Mesothelial cell of epicardium (in vitro differentiated cells): ENCODE measurements around the gene ADAMTS18. TPM values are rescaled to one million over a fixed set of nuclear protein-coding genes. Genes with fewer than 3 reads are reported as not detected.

Experiments
- DNase-seq, 2 experiments: peaks; one replicate each; pipeline ENCODE4 v3.0.0; 2021; ENCODE audit warnings: low spot score in 2 of 2; ENCODE audit not compliant: unreplicated experiment in 2 of 2
- H3K27ac Mint-ChIP-seq: 2 replicates; pipeline ENCODE4 v1.8.0; 2021; ENCODE audit warnings: mixed read lengths
- H3K27me3 Mint-ChIP-seq: 2 replicates; pipeline ENCODE4 v1.8.0; 2021; ENCODE audit warnings: low read depth, mixed read lengths
- H3K36me3 Mint-ChIP-seq: 2 replicates; pipeline ENCODE4 v1.8.0; 2021; ENCODE audit warnings: mixed read lengths
- H3K4me1 Mint-ChIP-seq: 2 replicates; pipeline ENCODE4 v1.8.0; 2021; ENCODE audit warnings: mixed read lengths
- H3K4me3 Mint-ChIP-seq: 2 replicates; pipeline ENCODE4 v1.8.0; 2021; ENCODE audit warnings: mild to moderate bottlenecking, moderate library complexity, mixed read lengths
- H3K9me3 Mint-ChIP-seq: 2 replicates; pipeline ENCODE4 v1.8.0; 2021; ENCODE audit warnings: mixed read lengths
- total RNA-seq: library from RNA; stranded (reverse); gene quantifications from 3 replicates; pipeline ENCODE4 v1.2.1, GENCODE V29; 2021
- TF ChIP-seq, protein P1 (sequence below): fragments of 200-600 bp; sonication (generic); IDR thresholded peaks from one replicate; pipeline ENCODE4 v1.5.0; 2021; ENCODE audit warnings: antibody characterized with exemption; ENCODE audit not compliant: unreplicated experiment

The ADAMTS18 gene
- total RNA-seq, 1 donor from 2014 or later: 7.9 TPM

DNA sequence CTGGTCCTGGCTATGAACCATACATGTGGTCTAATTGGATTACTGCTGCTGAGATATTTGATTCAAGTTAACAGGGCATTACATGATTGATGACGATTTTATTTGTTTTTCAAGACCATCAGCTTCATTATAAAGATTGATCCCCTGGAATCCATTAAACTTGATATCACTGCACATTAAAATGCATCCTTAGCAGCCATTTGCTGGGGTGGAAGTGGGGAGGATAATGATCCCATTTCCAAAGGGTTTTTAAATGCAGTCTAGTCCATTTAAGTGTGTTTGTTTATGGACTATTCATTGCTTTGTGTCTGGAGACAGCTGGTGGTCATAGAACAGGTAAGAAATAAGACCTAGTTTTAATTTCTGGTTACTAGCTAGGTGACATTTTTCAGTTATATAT lies 40.9 kb downstream of the ADAMTS18 start:
- no peaks in the 10 kb centered on the region for H3K27me3 Mint-ChIP-seq
- peaks cover 27% of the 10 kb centered on the region for H3K4me1 Mint-ChIP-seq
- no peaks in the 10 kb centered on the region for H3K36me3 Mint-ChIP-seq
- TF ChIP-seq, protein P1, sequence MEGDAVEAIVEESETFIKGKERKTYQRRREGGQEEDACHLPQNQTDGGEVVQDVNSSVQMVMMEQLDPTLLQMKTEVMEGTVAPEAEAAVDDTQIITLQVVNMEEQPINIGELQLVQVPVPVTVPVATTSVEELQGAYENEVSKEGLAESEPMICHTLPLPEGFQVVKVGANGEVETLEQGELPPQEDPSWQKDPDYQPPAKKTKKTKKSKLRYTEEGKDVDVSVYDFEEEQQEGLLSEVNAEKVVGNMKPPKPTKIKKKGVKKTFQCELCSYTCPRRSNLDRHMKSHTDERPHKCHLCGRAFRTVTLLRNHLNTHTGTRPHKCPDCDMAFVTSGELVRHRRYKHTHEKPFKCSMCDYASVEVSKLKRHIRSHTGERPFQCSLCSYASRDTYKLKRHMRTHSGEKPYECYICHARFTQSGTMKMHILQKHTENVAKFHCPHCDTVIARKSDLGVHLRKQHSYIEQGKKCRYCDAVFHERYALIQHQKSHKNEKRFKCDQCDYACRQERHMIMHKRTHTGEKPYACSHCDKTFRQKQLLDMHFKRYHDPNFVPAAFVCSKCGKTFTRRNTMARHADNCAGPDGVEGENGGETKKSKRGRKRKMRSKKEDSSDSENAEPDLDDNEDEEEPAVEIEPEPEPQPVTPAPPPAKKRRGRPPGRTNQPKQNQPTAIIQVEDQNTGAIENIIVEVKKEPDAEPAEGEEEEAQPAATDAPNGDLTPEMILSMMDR: no peak
- H3K4me3 Mint-ChIP-seq: no peak overlapping the region
- DNase-seq: no peak
- no peaks in the 10 kb centered on the region for H3K9me3 Mint-ChIP-seq
- no peak overlapping the region for H3K27ac Mint-ChIP-seq

DNA sequence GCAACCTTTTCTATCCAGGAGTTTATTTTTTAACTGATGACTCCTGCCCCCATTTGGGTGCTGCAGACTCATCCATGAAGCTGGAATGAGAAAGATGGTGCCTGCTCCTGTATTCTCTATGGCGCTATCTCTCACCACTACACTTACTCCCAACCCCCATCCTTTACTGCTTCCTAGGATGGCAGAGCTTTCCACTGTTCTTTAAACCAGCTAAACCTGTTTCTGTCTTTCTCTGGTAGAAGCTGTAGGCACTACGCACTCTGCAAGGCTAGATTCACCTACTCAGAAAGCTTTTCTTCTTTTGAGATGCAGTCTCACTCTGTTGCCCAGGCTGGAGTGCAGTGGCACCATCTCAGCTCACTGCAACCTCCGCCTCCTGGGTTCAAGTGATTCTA lies 47.0 kb downstream of the ADAMTS18 start:
- TF ChIP-seq, protein P1: no peak
- Mint-ChIP-seq H3K27ac (peak overlapping the region; percentile 71), H3K36me3 (no peaks in the 10 kb centered on the region), H3K27me3 (no peaks in the 10 kb centered on the region), H3K4me3 (no peak overlapping the region), H3K4me1 (peaks cover 43% of the 10 kb centered on the region), H3K9me3 (no peaks in the 10 kb centered on the region)
- no peak for DNase-seq

DNA sequence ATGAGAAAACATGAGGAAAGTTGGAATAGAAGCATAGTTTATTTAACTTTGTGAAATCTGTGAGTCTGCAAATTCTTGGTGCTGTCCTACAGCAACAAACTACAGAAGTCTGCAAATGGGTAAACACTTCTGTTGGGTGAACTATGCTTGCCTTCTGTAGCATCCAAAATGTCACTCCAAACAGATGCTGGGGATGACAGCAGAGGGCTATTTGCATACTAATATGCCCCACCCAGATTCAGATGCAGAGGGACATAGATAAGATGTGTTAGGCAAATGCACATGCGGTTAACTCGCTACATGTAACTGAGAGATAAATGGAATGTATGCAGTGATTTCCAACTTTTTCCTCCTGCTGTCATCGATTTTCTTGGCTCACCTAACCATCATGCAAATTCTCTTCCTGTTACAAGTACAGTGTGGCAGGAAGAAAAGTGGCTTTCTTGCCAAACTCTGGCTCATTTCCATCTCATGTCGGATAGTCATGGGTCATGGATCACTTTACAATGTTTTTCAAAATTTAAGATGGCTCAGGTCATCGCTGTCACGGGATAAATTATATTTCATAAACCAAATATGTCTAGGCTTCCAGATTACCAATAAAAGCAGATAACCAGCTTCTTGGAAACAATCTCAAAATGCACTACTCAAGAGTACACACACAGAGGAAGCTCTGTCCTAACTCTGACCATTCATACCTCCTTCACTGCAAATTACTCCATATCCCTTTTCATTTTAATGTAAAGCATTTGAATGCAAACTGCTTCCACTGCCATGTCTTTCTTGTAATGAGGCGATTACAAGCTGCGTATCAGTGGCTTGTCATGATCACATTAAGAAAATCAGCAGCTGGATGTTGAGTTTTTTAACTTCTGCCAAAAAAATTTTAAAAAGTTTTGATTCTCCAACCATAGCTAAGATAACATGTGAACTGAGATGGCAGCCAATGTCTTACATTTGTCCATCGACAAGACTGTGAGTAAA lies 47.7 kb downstream of the ADAMTS18 start:
- H3K27me3 Mint-ChIP-seq: no peaks in the 10 kb centered on the region
- no peak overlapping the region for H3K4me3 Mint-ChIP-seq
- no peaks in the 10 kb centered on the region for H3K36me3 Mint-ChIP-seq
- H3K4me1 Mint-ChIP-seq: peaks cover 43% of the 10 kb centered on the region
- no peak for DNase-seq
- no peaks in the 10 kb centered on the region for H3K9me3 Mint-ChIP-seq
- peak overlapping the region; percentile 71 for H3K27ac Mint-ChIP-seq
- TF ChIP-seq, protein P1: no peak

DNA sequence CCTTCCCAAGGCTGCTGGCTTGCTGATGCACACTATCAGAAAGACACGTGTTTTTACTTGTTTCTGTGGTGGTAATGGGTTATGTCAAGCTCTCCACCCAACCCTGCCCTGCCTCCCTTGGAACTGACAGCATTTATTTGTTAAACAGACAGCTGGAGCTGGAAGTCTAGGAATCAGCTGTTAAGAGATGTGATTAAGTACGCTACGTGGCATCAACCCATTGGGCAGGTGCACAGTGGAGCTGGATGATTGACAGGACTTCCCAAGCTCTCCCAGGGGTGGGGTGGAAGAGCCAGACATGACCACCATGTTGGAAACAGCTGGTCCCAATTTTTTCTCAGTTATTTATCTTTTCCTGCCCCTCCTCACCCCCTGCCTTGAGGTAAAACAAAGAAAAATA lies 49.4 kb downstream of the ADAMTS18 start:
- DNase-seq: no peak
- Mint-ChIP-seq H3K4me3 (no peak overlapping the region), H3K4me1 (peaks cover 42% of the 10 kb centered on the region)

DNA sequence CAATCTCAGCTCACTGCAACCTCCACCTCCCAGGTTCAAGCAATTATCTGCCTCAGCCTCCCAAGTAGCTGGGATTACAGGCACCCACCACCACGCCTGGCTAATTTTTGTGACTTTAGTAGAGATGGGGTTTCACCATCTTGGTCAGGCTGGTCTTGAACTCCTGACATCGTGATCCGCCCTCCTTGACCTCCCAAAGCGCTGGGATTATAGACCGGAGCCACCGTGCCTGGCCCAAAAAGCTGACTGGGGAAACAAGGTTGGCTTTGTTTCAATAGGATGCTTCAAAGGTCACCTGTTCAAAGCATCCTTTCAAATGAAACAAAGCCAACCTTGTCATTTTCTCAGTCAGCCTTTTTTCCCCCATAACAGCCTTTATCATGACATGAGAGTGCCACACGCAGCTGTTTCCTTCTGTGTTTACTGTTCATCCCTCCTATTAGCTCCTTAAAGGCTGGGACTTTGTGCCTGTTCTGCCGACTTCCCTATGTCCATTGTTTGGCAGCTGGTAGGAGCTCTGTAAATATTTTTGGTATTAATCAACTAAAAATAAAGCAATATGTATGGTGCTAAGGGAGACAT lies 51.1 kb downstream of the ADAMTS18 start:
- H3K4me1 Mint-ChIP-seq: peaks cover 34% of the 10 kb centered on the region

More for the DNA sequence above, 49.4 kb downstream of the ADAMTS18 start:
- Mint-ChIP-seq H3K27ac (no peak overlapping the region), H3K27me3 (no peaks in the 10 kb centered on the region), H3K36me3 (no peaks in the 10 kb centered on the region), H3K9me3 (no peaks in the 10 kb centered on the region)
- TF ChIP-seq, protein P1: no peak

More for the DNA sequence above, 51.1 kb downstream of the ADAMTS18 start:
- Mint-ChIP-seq H3K9me3 (no peaks in the 10 kb centered on the region), H3K36me3 (no peaks in the 10 kb centered on the region), H3K4me3 (no peak overlapping the region), H3K27me3 (no peaks in the 10 kb centered on the region), H3K27ac (no peak overlapping the region)
- no peak for DNase-seq
- TF ChIP-seq, protein P1: no peak
